DLD1 (cell line): Measurements from ENCODE around the gene PARD3B.

Experiments used
- in situ Hi-C: cut with HindIII; loops from 2 replicates; pipeline ENCODE4 v1.10.0; 2017; ENCODE audit warnings: low sequenced_read_pairs

The PARD3B gene

DNA sequence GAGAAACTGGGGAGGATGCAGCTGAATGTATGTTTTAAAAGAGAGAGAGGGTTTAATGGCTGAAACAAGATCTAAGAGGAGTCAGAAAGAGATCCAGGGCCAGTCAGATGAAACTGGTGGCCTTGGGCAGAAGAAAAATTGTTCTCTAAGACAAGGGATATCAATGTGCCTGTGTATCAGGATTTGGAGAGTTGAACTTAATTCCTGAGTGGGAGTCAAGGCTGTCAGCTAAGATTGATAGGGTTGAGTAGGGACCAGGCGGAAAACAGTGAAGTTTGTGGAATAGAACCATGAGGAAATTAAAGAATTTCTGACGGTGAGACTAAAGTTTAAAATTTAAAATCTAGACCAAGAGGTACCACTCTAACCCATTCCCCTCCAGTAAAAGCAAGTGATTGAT is 199.2 kb downstream of the PARD3B start:
- in situ Hi-C loops, result no loop called here

DNA sequence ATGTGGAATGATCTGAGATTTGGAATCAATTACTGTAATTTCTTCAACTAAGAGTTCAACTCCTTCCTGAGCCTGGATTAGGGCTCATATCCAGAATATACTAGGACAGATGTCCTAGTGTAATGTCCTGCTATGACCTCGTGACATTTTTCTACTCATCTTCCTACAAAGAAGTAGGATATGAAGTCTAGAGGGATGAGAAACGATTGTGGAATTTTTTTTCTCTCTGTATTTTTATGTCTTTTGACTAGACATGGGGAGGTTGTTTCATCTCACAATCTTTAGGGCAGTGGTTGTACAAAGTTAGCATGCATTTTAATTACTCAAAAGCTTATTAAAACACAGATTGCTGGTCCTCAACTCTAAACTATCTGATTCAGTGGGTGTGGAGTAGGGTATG is 203.0 kb downstream of the PARD3B start:
- in situ Hi-C loops, result no loop called here

DNA sequence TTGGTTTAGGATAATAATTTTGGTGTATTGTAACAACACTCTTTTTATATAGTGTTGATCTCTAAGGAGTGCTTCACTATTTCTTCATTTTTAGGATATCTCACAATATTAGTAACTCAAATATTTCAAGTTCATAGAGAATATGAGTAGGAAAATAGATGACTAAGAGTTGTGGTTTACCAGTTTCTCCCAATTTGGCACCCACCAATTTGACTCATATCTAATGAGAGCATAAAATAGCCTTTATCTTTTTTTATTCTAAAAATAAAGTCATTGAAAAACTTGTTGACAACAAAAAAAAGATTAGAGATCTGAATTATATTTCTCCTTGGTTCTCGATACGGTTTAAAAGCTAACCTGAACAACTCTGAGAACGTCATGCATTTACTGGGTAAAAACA is 204.0 kb downstream of the PARD3B start:
- in situ Hi-C loops, result no loop called here

DNA sequence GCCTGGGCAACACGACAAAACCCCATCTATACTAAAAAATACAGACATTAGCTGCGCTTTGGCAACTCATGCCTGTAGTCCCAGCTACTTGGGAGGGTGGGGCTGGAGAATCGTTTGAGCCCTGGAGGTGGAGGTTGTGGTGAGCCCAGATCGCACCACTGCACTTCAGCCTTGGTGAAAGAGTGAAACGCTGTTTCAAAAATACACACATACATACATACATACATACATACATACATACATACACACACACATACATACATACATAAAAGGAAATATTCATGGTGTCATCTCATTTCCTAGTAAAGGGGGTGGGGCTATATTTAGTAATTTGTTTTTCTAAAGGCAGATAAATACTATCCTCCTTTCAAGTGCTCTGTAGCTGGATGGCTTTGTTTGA is 205.1 kb downstream of the PARD3B start:
- in situ Hi-C loops, result no loop called here

DNA sequence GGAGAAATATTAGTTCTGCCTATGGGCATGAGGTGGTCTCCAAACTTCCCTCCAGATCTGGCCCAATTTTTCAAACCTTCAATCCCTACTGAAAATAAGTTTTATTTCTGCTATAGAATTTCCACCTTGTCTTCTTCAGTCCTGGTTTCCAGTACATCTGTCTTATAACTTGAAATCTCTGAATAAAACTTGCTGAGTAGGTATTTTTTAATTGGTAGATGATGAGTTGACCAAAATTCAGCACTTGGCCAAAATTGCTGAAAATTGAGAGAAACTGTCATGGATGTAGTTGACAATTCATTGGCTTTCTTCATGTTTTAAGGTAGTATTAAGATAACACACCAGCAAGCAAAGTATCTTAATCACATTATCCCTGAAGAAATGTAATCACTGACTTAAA is 206.2 kb downstream of the PARD3B start:
- in situ Hi-C loops, result no loop called here

DNA sequence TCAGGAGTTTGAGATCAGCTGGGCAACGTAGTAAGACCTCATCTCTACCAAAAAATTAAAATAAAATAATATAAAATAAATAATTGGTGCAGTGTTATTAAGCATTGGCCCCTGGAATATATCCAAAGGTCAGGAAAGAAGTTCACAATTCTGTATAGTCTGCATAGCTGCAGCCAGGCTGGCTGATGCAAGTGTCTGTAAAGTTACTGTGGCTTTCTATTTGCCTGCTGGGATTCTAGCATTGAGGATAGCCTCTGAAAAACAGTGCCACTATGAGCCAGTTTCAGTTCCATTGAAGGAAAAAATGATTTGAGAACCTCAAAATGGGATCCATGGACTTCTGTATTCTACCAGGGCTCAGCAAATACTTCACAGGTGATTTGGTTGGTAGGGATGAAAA is 208.6 kb downstream of the PARD3B start:
- in situ Hi-C loops, result no loop called here

DNA sequence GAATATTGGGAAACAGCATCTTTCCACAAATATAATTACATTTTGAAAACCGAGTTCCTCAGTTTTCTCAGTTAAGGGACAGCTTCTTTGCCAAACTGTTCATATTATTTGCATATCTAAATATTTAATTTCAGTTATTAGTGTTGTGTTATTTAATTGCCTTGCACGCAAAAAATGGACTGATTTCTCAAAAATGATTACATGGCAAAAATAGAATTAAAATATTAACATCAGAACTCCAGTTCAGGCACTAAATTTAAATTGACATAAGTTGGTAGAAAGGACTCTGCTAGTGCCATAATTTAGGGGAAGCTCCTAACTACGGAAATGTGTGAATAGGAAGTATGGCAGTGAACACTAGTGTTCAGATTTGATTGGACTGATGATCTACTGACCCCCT is 209.6 kb downstream of the PARD3B start:
- in situ Hi-C loops, result no loop called here

DNA sequence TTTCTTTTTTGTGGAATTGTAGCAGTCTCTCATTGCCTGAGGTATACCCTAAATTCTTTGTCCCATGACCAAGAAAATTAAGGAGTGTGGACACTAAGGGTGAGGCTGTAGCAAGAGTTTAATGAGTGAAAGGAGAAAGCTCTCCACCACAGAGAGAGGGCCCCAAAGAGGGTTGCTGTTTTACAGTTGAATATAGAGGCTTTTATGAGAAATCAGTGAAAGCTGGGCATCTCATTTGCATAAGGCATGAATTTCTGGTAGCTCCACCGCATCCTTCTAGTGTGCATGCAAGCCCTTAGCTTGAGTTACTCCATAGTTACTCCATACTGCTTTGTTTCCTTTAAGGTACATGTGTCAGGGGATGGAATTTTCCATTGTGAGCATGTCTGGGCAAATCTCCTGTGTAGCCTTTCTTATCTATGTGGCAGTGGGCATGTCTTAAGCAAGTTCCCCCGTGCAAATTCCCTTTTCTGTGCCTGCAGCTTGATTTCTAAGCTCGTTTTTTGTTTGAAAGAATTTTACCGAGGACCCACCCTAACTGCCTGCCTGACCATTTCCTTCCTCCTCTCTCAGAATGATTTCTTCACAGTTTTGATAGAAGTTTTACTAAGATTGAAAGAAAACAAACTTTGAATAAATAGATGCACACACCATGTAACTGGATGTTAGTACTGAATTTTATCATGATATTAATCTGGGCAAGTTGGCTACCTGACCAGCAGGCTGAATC is 218.9 kb downstream of the PARD3B start:
- in situ Hi-C loops, result no loop called here

DNA sequence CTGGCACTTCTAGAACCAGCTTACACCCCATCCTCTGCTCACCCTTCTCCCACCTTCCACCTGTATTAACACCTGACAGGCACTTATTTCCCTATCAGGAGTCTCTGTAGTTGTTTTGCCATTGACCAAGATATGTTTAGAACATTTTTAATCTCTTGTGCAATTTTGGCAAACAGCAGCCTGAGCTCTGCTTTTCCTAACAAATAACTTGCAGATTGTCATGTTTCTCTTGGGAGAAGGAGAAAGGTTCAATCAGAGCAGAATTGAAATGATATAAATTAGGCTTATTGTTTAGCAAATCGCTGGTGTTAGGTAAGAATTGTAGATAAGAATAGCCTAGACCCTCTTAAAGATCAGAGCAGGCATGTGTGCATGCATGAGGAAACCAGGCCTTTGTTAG is 225.5 kb downstream of the PARD3B start:
- in situ Hi-C loops, result no loop called here

DNA sequence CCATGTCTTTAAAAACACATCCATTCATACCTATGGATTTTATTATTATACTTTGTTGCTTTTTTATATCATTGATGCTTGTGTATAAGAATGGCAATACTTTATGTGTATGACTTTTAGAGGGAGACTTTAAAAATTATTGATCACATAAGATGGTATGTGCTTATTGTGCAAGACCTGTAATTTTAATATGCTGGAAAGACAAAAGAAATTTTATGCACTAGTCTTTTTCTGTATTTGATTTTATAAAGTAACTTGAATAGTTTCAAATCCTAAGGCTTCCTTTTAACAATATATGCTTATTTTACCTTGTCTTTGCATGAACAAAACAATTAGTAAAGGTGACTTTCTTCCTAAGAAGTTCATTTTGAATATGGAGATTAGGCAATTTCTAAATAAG is 226.4 kb downstream of the PARD3B start:
- in situ Hi-C loops, result no loop called here

DNA sequence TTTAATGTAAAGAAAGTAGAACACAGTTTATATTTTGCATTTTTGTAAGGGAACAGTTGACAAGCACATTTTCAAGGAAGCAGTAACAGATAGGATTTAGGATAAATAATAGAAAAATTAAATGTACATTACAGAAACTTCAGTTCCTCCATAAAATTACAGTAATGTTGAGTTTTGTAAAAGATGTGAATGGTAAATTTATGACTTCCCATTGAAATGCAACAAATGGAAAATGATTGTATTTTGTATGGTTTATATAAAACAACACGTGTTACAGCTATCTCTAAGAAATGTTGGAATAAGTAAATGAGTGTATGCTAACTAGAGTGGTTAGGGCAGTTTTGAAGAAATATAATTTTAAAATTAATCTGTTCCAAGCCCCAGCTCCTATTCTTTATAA is 227.3 kb downstream of the PARD3B start:
- in situ Hi-C loops, result no loop called here

DNA sequence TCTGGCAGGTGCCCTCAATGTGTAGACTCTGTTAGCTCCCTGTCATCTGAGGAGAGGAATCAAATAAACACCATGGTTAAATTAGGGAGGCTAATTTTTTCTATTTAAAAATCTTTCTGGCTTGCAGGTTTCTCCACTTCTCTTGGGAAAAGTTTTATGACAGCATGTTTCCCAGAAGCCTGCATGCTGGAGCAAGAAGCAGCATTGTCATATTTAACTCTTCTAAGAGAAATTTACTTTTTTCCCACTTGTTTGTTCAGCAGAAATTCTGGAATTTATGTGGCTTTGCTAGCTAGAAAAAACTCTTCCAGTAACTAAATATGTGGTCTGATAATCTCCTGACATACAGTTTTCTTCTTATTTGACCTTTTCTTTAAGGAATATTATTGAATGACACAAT is 230.5 kb downstream of the PARD3B start:
- in situ Hi-C loops, result no loop called here

DNA sequence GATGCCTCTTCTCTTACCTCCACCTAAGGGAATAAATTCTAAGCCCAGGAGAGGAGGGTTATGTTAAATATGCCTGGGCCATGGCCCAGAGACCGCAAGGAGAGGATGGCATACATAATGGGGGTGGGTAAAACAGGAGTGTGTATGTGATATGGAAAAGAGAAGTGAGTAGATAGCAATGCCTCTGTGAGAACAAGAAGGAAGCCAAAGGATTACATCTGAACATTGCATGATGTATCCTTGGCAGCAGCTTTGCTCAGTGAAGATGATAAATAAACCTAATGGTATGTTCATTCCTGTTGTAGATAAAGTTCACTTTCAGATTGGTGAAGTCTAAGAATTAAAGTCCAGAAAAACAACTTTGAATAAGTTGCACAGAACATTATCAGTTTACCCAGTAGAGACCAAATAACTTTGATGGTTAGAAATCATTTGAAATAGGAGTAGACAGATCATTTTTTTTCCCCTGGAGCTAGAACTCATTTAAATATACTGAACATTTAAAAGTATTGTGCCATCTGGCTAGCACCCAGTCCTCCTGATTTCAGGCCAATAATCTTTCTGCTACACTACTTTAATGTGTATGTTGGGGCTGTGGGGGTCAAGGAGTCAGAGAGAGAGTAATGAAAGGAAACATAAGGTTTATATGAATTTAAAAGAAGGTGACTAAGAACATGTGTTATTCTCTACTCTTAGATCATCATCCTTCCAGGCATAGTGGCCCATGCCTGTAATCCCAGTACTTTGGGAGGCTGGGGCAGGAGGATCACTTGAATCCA is 231.7 kb downstream of the PARD3B start:
- in situ Hi-C loops, result no loop called here

DNA sequence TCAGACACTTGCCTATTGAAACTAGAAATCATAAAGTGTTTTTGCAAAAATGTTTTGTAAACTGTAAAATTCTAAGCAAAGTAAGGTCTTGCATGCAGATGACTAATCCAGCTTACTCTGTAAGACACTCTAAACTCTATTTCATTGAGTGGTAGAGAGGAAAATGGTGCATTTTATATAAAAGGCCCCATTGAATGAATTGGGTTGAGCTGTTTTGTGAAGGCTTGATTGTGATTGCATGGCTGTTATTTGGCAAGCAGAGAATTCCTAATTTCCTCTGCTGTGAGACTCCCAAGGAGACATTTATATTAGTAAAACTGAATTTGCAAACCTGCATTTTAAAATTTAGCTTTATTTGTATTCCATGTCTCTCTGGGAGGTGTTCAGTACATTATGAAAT is 234.5 kb downstream of the PARD3B start:
- in situ Hi-C loops, result no loop called here

DNA sequence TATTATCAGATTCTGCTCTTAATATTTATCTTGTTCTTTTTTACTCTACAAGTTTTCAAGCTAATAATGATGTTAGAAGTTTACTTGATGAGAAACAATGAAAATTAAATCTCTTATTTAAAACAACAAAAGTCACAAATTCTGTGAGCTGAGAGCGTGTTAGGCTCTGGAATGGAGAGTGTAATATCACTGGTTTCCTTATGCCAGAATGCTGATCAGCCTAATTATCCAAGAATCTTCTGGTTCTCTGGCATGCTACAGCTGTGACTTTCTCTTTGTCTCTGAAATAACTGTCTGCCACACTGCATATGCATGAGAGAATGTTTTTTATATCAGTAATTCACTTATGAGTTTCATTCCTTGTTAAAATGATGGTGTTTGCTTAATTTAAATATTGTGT is 236.7 kb downstream of the PARD3B start:
- in situ Hi-C loops, result no loop called here

DNA sequence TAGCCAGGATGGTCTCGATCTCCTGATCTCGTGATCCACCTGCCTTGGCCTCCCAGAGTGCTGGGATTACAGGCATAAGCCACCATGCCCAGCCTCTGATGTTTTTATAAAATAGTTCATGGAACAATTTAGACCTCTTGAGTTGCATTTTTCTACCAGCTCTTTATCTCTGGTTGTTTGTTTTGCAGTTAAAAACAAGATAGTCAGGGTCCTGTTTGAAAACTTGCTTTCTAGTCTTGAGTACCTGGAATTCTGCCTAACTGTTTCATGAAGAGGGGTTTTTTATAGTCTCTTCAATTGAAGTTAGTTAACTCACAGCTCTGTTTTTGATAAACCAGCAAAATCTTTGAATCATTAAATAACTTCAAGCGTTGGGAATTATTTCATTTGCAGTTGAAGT is 244.8 kb downstream of the PARD3B start:
- in situ Hi-C loops, result no loop called here

DNA sequence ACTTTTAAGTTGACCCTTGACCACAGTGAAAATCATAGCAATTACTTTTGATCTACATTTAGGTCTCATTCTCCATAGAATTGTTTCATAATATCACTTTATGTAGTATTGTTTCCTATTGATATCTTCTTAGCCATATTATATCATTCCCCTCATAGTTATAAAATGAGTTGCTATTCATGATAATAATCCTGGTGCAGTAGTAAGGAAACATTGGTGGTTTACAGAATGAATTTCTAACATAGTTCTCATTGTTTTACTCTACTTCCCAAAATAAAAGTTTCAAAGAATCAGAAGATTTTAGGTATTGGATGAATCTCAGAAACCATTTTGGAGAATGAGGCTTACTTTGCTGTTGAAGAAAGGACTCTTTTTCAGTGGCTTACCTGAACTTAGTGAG is 246.0 kb downstream of the PARD3B start:
- in situ Hi-C loops, result no loop called here

DNA sequence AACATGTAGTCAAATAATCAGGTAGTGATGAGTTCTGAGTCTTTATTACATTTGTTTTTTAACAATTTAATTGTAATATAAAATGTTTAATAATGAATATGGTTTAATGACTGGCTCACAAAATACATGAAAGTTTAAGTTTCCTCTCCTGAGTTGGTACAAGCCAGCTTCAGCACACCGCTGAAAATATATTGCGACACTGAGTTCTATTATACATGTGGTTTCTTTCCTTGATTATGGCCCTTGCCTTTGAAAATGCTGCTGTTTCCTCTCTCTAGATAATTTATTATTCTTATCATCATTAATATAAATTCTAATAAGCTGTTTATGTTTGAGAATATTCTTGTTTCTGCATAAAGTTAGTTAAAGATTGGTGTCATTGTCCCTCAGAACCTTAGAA is 249.3 kb downstream of the PARD3B start:
- in situ Hi-C loops, result no loop called here

DNA sequence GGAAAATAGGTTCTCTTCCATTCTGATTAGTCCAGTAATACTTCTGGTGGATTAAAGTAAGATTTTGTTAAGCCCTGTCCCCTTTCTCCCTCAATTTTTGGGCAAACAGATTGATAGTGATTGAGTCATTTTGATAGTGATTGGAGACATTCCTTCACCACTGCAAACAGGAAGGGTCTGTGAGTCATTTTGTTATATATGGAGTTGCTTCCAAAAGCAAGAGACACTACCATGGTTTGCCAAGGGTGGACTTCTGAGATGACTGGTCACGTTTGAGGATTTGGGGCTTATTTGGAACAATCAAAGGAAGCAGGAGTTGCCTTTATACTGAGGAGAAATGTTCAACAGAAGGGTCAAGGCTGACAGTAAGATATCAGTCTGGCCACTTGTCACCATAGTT is 249.9 kb downstream of the PARD3B start:
- in situ Hi-C loops, result no loop called here

DNA sequence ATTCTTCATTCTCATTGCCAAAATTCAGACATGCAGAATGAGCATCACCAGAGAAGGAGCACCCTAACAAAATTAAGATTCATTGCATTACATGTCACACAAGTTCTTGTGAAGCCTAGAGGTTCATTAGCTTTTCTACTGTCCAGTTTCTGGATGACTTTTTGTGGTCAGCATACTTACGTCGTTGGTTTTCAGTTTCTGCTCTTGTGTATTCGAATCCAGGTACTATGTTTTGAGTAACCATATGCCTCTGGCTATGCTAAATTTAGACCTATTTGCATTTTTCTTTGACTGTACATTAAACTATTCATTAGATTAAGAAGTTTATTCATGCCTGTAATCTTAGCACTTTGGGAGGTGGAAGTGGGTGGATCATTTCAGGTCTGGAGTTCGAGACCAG is 251.3 kb downstream of the PARD3B start:
- in situ Hi-C loops, result no loop called here

DNA sequence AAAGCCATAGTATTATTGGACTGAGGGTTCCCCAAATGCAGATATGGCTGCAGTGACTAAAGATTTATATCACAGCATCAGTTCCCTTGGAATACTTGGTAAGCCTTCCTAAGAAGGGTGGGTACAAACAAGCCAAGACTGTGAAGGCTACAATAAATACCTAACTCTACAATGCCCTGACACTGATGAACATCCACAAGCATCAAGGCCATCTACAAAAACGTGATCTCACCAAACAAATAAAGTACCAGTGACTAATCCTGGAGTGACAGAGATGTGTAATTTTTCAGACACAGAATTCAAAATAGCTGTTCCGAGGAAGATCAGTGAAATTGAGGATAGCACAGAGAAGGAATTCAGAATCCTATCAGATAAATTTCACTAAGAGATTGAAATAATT is 254.5 kb downstream of the PARD3B start:
- in situ Hi-C loops, result no loop called here

DNA sequence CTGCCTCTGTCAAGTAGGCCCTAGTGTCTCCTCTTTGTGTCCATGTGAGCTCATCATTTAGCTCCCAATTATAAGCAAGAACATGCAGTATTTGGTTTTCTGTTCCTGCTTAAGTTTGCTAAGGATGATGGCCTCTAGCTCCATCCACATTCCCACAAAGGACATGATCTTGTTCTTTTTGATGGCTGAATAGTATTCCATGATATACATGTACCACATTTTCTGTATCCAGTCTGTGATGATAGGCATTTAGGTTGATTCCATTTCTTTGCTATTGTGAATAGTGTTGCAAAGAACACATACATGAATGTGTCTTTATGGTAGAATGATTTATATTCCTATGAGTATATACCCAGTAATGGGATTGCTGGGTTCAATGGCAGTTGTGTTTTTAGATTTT is 263.2 kb downstream of the PARD3B start:
- in situ Hi-C loops, result no loop called here
